ENCODE results near the gene PPARG.

PPARG gene

GRCh38 chr3:12427551-12427950 lies 138.7 kb downstream of the PPARG start:
- no peaks in the 10 kb centered on the region for H3F3A ChIP-seq (ENCODE audit: insufficient read depth, low read length)
- no peak overlapping the region for H2AFZ ChIP-seq (ENCODE audit: low read length)
- no peak overlapping the region for H3K27ac ChIP-seq (ENCODE audit: low read length)
- no peaks in the 10 kb centered on the region for H3K36me3 ChIP-seq (replicated peaks; ENCODE audit: insufficient read depth, low read length)
- H3K9me3 ChIP-seq (replicated peaks; ENCODE audit: insufficient read depth, low read length): no peaks in the 10 kb centered on the region
- H4K20me1 ChIP-seq (ENCODE audit: insufficient read depth, low read length): no peaks in the 10 kb centered on the region
- H3K4me1 ChIP-seq (ENCODE audit: low read length): no peaks in the 10 kb centered on the region
- TF ChIP-seq EZH2 (optimal IDR thresholded peaks at IDR 0.05; ENCODE audit: low read depth, low read length): no peak
- TF ChIP-seq CTCF (IDR thresholded peaks at IDR 0.05; ENCODE audit: low read length): no peak
- no peak for TF ChIP-seq EZH2phosphoT487 (IDR thresholded peaks at IDR 0.05; ENCODE audit: low read length)
- no peak overlapping the region for H3K9ac ChIP-seq (ENCODE audit: low read length)
- H3K9me2 ChIP-seq (replicated peaks; ENCODE audit: insufficient read depth, low read length): no peaks in the 10 kb centered on the region
- no peaks in the 10 kb centered on the region for H3K27me3 ChIP-seq (replicated peaks; ENCODE audit: insufficient read depth, low read length)
- no peak overlapping the region for H3K4me3 ChIP-seq (ENCODE audit: low read length)
- H3K79me2 ChIP-seq (ENCODE audit: low read length): no peaks in the 10 kb centered on the region
- DNase-seq: no peak
- no peak overlapping the region for H3K4me2 ChIP-seq (ENCODE audit: low read depth, low read length)

GRCh38 chr3:12428126-12428525 lies 139.3 kb downstream of the PPARG start:
- no peaks in the 10 kb centered on the region for H3K9me3 ChIP-seq (replicated peaks; ENCODE audit: insufficient read depth, low read length)
- H3K27ac ChIP-seq (ENCODE audit: low read length): no peak overlapping the region
- no peak overlapping the region for H3K4me3 ChIP-seq (ENCODE audit: low read length)
- H3K4me1 ChIP-seq (ENCODE audit: low read length): no peaks in the 10 kb centered on the region
- H3K36me3 ChIP-seq (replicated peaks; ENCODE audit: insufficient read depth, low read length): no peaks in the 10 kb centered on the region
- no peak overlapping the region for H3K4me2 ChIP-seq (ENCODE audit: low read depth, low read length)
- H3K79me2 ChIP-seq (ENCODE audit: low read length): no peaks in the 10 kb centered on the region
- H2AFZ ChIP-seq (ENCODE audit: low read length): no peak overlapping the region
- H4K20me1 ChIP-seq (ENCODE audit: insufficient read depth, low read length): no peaks in the 10 kb centered on the region
- H3K27me3 ChIP-seq (replicated peaks; ENCODE audit: insufficient read depth, low read length): no peaks in the 10 kb centered on the region
- no peak overlapping the region for H3K9ac ChIP-seq (ENCODE audit: low read length)
- no peaks in the 10 kb centered on the region for H3K9me2 ChIP-seq (replicated peaks; ENCODE audit: insufficient read depth, low read length)
- TF ChIP-seq CTCF (IDR thresholded peaks at IDR 0.05; ENCODE audit: low read length): no peak
- no peak for TF ChIP-seq EZH2 (optimal IDR thresholded peaks at IDR 0.05; ENCODE audit: low read depth, low read length)
- no peak for TF ChIP-seq EZH2phosphoT487 (IDR thresholded peaks at IDR 0.05; ENCODE audit: low read length)
- H3F3A ChIP-seq (ENCODE audit: insufficient read depth, low read length): no peaks in the 10 kb centered on the region
- no peak for DNase-seq

GRCh38 chr3:12430086-12430485 lies 141.2 kb downstream of the PPARG start:
- Histone ChIP-seq H3K79me2 (ENCODE audit: low read length) (no peaks in the 10 kb centered on the region), H3K27ac (ENCODE audit: low read length) (no peak overlapping the region), H4K20me1 (ENCODE audit: insufficient read depth, low read length) (no peaks in the 10 kb centered on the region), H3K9ac (ENCODE audit: low read length) (no peak overlapping the region), H3K4me1 (ENCODE audit: low read length) (no peaks in the 10 kb centered on the region), H3K9me2 (replicated peaks; ENCODE audit: insufficient read depth, low read length) (no peaks in the 10 kb centered on the region), H3K27me3 (replicated peaks; ENCODE audit: insufficient read depth, low read length) (no peaks in the 10 kb centered on the region), H3F3A (ENCODE audit: insufficient read depth, low read length) (no peaks in the 10 kb centered on the region), H3K4me3 (ENCODE audit: low read length) (no peak overlapping the region), H3K36me3 (replicated peaks; ENCODE audit: insufficient read depth, low read length) (no peaks in the 10 kb centered on the region), H3K4me2 (ENCODE audit: low read depth, low read length) (no peak overlapping the region), H3K9me3 (replicated peaks; ENCODE audit: insufficient read depth, low read length) (no peaks in the 10 kb centered on the region), H2AFZ (ENCODE audit: low read length) (no peak overlapping the region)
- TF ChIP-seq EZH2 (optimal IDR thresholded peaks at IDR 0.05; ENCODE audit: low read depth, low read length) (no peak), EZH2phosphoT487 (IDR thresholded peaks at IDR 0.05; ENCODE audit: low read length) (no peak), CTCF (IDR thresholded peaks at IDR 0.05; ENCODE audit: low read length) (no peak)
- no peak for DNase-seq

Measured in MM.1S (cell line).